ENCODE measurements around the gene ZCCHC3. TPM values are rescaled to one million over a fixed set of nuclear protein-coding genes. Genes with fewer than 3 reads are reported as not detected.

ZCCHC3 gene
- total RNA-seq, 1 experiment from 2014 or later = 12.1 TPM

- no peak overlapping the region for H3K4me3 Mint-ChIP-seq (ENCODE audit: unreplicated experiment)
- peak; percentile 32 for DNase-seq (ENCODE audit: unreplicated experiment)
- no peaks in the 10 kb centered on the region for H3K27me3 Mint-ChIP-seq (ENCODE audit: insufficient read depth, unreplicated experiment)
- no TSS peak for BruUV-seq (replicated peaks)
- no peak for TF ChIP-seq CTCF (IDR thresholded peaks at IDR 0.05; ENCODE audit: unreplicated experiment)
- peaks cover 18% of the 10 kb centered on the region for H3K4me1 Mint-ChIP-seq (ENCODE audit: insufficient read depth, unreplicated experiment)
- ChIA-PET CTCF (interaction anchor here (0.6 to 2.2 kb wide), 7 partner anchors 9 to 98 kb away, joined by 3 to 7 read pairs (median 4); no protein-coding TSS in a partner anchor), POLR2A (interaction anchor here (2.2 to 6.2 kb wide), 3 partner anchors 9 to 13 kb away, joined by 8 to 60 read pairs (median 42); partner anchors contain the start of genes SOX12 and ZCCHC3)
- H3K9me3 Mint-ChIP-seq (ENCODE audit: unreplicated experiment) = no peaks in the 10 kb centered on the region
- peaks cover 5% of the 10 kb centered on the region for H3K36me3 Mint-ChIP-seq (ENCODE audit: insufficient read depth, unreplicated experiment)
- H3K27ac Mint-ChIP-seq (ENCODE audit: low read depth, unreplicated experiment) = no peak overlapping the region
- intact Hi-C loops (cut with micrococcal nuclease) = no loop called here
Measured at GRCh38 chr20:312067-312466, 14.7 kb downstream of the ZCCHC3 start.

- no peak for TF ChIP-seq CTCF (IDR thresholded peaks at IDR 0.05; ENCODE audit: unreplicated experiment)
- DNase-seq (ENCODE audit: unreplicated experiment) = no peak
- H3K4me3 Mint-ChIP-seq (ENCODE audit: unreplicated experiment) = no peak overlapping the region
- H3K9me3 Mint-ChIP-seq (ENCODE audit: unreplicated experiment) = no peaks in the 10 kb centered on the region
- H3K27ac Mint-ChIP-seq (ENCODE audit: low read depth, unreplicated experiment) = no peak overlapping the region
- H3K27me3 Mint-ChIP-seq (ENCODE audit: insufficient read depth, unreplicated experiment) = no peaks in the 10 kb centered on the region
- BruUV-seq (replicated peaks) = no TSS peak
- H3K4me1 Mint-ChIP-seq (ENCODE audit: insufficient read depth, unreplicated experiment) = peaks cover 17% of the 10 kb centered on the region
- ChIA-PET CTCF (interaction anchor here (0.6 to 2.2 kb wide), 5 partner anchors 11 to 167 kb away, joined by 3 to 7 read pairs (median 3); no protein-coding TSS in a partner anchor), POLR2A (interaction anchor here (0.7 to 6.2 kb wide), 4 partner anchors 10 to 14 kb away, joined by 3 to 60 read pairs (median 25); partner anchors contain the start of genes SOX12 and ZCCHC3)
- peaks cover 13% of the 10 kb centered on the region for H3K36me3 Mint-ChIP-seq (ENCODE audit: insufficient read depth, unreplicated experiment)
- intact Hi-C loops (cut with micrococcal nuclease) = no loop called here
Measured at GRCh38 chr20:312866-313265, 15.5 kb downstream of the ZCCHC3 start.

GRCh38 chr20:313402-313801, 16.0 kb downstream of the ZCCHC3 start:
- POLR2A ChIA-PET = interaction anchor here (0.7 to 6.2 kb wide), 3 partner anchors 10 to 15 kb away, joined by 3 to 60 read pairs (median 42); partner anchors contain the start of genes SOX12 and ZCCHC3
- CTCF ChIA-PET = interaction anchor here (0.6 to 2.2 kb wide), 5 partner anchors 11 to 166 kb away, joined by 3 to 7 read pairs (median 3); no protein-coding TSS in a partner anchor
- Mint-ChIP-seq H3K27ac (ENCODE audit: low read depth, unreplicated experiment) (no peak overlapping the region), H3K4me1 (ENCODE audit: insufficient read depth, unreplicated experiment) (peaks cover 11% of the 10 kb centered on the region), H3K9me3 (ENCODE audit: unreplicated experiment) (no peaks in the 10 kb centered on the region), H3K27me3 (ENCODE audit: insufficient read depth, unreplicated experiment) (no peaks in the 10 kb centered on the region), H3K36me3 (ENCODE audit: insufficient read depth, unreplicated experiment) (peaks cover 14% of the 10 kb centered on the region), H3K4me3 (ENCODE audit: unreplicated experiment) (no peak overlapping the region)
- no peak for TF ChIP-seq CTCF (IDR thresholded peaks at IDR 0.05; ENCODE audit: unreplicated experiment)
- no TSS peak for BruUV-seq (replicated peaks)
- no peak for DNase-seq (ENCODE audit: unreplicated experiment)
- intact Hi-C loops (cut with micrococcal nuclease) = no loop called here

- intact Hi-C loops (cut with micrococcal nuclease) = loop anchor here (1.0 kb wide), 1 partner anchor 11 kb away; the partner anchor contains the start of gene SOX12
- no peak overlapping the region for H3K27ac Mint-ChIP-seq (ENCODE audit: low read depth, unreplicated experiment)
- no TSS peak for BruUV-seq (replicated peaks)
- H3K27me3 Mint-ChIP-seq (ENCODE audit: insufficient read depth, unreplicated experiment) = no peaks in the 10 kb centered on the region
- peaks cover 14% of the 10 kb centered on the region for H3K36me3 Mint-ChIP-seq (ENCODE audit: insufficient read depth, unreplicated experiment)
- no peak for TF ChIP-seq CTCF (IDR thresholded peaks at IDR 0.05; ENCODE audit: unreplicated experiment)
- ChIA-PET CTCF (interaction anchor here (0.9 to 1.4 kb wide), 2 partner anchors 14 to 18 kb away, joined by 4 to 5 read pairs; no protein-coding TSS in a partner anchor), POLR2A (interaction anchor here (4.4 kb wide), 1 partner anchor 10 kb away, joined by 42 read pairs; the partner anchor contains the start of gene SOX12)
- H3K9me3 Mint-ChIP-seq (ENCODE audit: unreplicated experiment) = no peaks in the 10 kb centered on the region
- DNase-seq (ENCODE audit: unreplicated experiment) = peak; percentile 47
- no peak overlapping the region for H3K4me3 Mint-ChIP-seq (ENCODE audit: unreplicated experiment)
- peaks cover 6% of the 10 kb centered on the region for H3K4me1 Mint-ChIP-seq (ENCODE audit: insufficient read depth, unreplicated experiment)
Measured at GRCh38 chr20:313948-314347, 16.6 kb downstream of the ZCCHC3 start.

Data from MCF 10A (cell line).